GM23338 (cell line): ENCODE measurements around the gene SMIM44. TPM values are rescaled to one million over a fixed set of nuclear protein-coding genes. Genes with fewer than 3 reads are reported as not detected.

Source experiments
- ATAC-seq: fragments of 200-7000 bp; cut with Tn5 transposase; 3 replicates; pipeline ENCODE4 v1.9.1; 2020
- DNase-seq: peaks from one replicate; pipeline ENCODE4 v3.0.0-alpha.2; 2015; ENCODE audit warnings: low spot score
- H2AFZ ChIP-seq: fragments of 200-600 bp; sonication (generic); 2 replicates; pipeline ENCODE4 v1.8.0; 2016; ENCODE audit warnings: antibody characterized with exemption, mild to moderate bottlenecking, moderate library complexity
- H3F3A ChIP-seq: fragments of 200-600 bp; sonication (generic); replicated peaks from 2 replicates; pipeline ENCODE4 v1.8.0; 2017; ENCODE audit warnings: antibody characterized with exemption, mixed run types, low read depth
- H3K27ac ChIP-seq: fragments of 200-600 bp; sonication (generic); 2 replicates; pipeline ENCODE4 v1.6.1; 2016; ENCODE audit warnings: low read depth
- H3K27me3 ChIP-seq: fragments of 200-600 bp; sonication (generic); 2 replicates; pipeline ENCODE4 v1.8.0; 2016; ENCODE audit warnings: mild to moderate bottlenecking, mixed run types, moderate library complexity; ENCODE audit not compliant: insufficient read depth
- H3K36me3 ChIP-seq: fragments of 200-600 bp; sonication (generic); 2 replicates; pipeline ENCODE4 v1.8.0; 2016; ENCODE audit warnings: mild to moderate bottlenecking; ENCODE audit not compliant: insufficient read depth
- H3K4me1 ChIP-seq: fragments of 200-600 bp; sonication (generic); 2 replicates; pipeline ENCODE4 v1.8.0; 2016; ENCODE audit warnings: mild to moderate bottlenecking, moderate library complexity; ENCODE audit not compliant: insufficient read depth
- H3K4me2 ChIP-seq: fragments of 200-600 bp; sonication (generic); 2 replicates; pipeline ENCODE4 v1.7.1; 2017; ENCODE audit warnings: mixed run types
- H3K4me3 ChIP-seq: fragments of 200-600 bp; sonication (generic); 2 replicates; pipeline ENCODE4 v1.6.1; 2016; ENCODE audit warnings: mixed run types
- H3K79me2 ChIP-seq: fragments of 200-600 bp; sonication (generic); replicated peaks from 2 replicates; pipeline ENCODE4 v1.8.0; 2017; ENCODE audit warnings: mild to moderate bottlenecking; ENCODE audit not compliant: insufficient read depth
- H3K9me2 ChIP-seq: fragments of 200-600 bp; sonication (generic); 2 replicates; pipeline ENCODE4 v1.8.0; 2017; ENCODE audit not compliant: insufficient read depth
- H4K20me1 ChIP-seq: fragments of 200-600 bp; sonication (generic); replicated peaks from 2 replicates; pipeline ENCODE4 v1.8.0; 2017; ENCODE audit warnings: mild to moderate bottlenecking; ENCODE audit not compliant: insufficient read depth
- H3K27ac Mint-ChIP-seq: 2 replicates; pipeline ENCODE4 v1.8.0; 2020; ENCODE audit warnings: inconsistent platforms, mild to moderate bottlenecking, moderate library complexity, mixed read lengths
- H3K27me3 Mint-ChIP-seq: 3 replicates; pipeline ENCODE4 v1.8.0; 2022; ENCODE audit warnings: low read depth, mild to moderate bottlenecking, moderate library complexity, mixed read lengths, inconsistent platforms; ENCODE audit not compliant: insufficient read depth, poor library complexity
- H3K36me3 Mint-ChIP-seq: 3 replicates; pipeline ENCODE4 v1.8.0; 2021; ENCODE audit warnings: low read depth, mild to moderate bottlenecking, inconsistent platforms, moderate library complexity, mixed read lengths
- H3K4me1 Mint-ChIP-seq: 3 replicates; pipeline ENCODE4 v1.8.0; 2020; ENCODE audit warnings: mild to moderate bottlenecking, inconsistent platforms, mixed read lengths
- H3K4me3 Mint-ChIP-seq: 3 replicates; pipeline ENCODE4 v1.8.0; 2021; ENCODE audit warnings: moderate library complexity, mild to moderate bottlenecking, inconsistent platforms, mixed read lengths
- H3K9me3 Mint-ChIP-seq: 3 replicates; pipeline ENCODE4 v1.8.0; 2020; ENCODE audit warnings: moderate library complexity, mild to moderate bottlenecking, inconsistent platforms, mixed read lengths
- CREB1 ChIP-seq: fragments of 250-450 bp; sonication (Bioruptor Pico); IDR thresholded peaks from 2 replicates; pipeline ENCODE4 v1.5.0; 2020; ENCODE audit warnings: low read depth, mild to moderate bottlenecking, moderate library complexity
- STAT1 ChIP-seq: IDR thresholded peaks from one replicate; pipeline ENCODE4 v1.6.1; 2016; ENCODE audit warnings: antibody characterized with exemption; ENCODE audit not compliant: unreplicated experiment
- polyA plus RNA-seq: library from polyadenylated mRNA; unstranded; fragments of >200 nt; fragmentation: Nextera tagmentation; extraction: Ambion mirVana; gene quantifications from 2 replicates; pipeline ENCODE4 v1.2.1, GENCODE V29; 2016
- total RNA-seq: library from RNA; depleted of rRNA; stranded (reverse); fragments of >200 nt; shearing (Covaris generic); gene quantifications from 2 replicates; pipeline ENCODE4 v1.2.3, GENCODE V29; 2014
- TF ChIP-seq, protein P1 (sequence below): IDR thresholded peaks from 2 replicates; pipeline ENCODE4 v1.6.1; 2016; ENCODE audit warnings: antibody characterized with exemption
- TF ChIP-seq, protein P2 (sequence below), 2 experiments: fragments of 200-600 bp in 1 of 2; sonication (generic) in 1 of 2; conservative IDR thresholded peaks; 2 replicates each; pipeline versions ENCODE4 v1.5.1 to v1.6.1; 2016 to 2017; ENCODE audit warnings: antibody characterized with exemption in 2 of 2, low read depth in 2 of 2, mild to moderate bottlenecking in 2 of 2, moderate library complexity in 1 of 2
- TF ChIP-seq, protein P3 (sequence below): IDR thresholded peaks from one replicate; pipeline ENCODE4 v1.6.1; 2018; ENCODE audit warnings: antibody characterized with exemption; ENCODE audit not compliant: unreplicated experiment

Gene SMIM44
- total and polyA plus RNA-seq, 2 experiments from 2014 or later: not detected

DNA sequence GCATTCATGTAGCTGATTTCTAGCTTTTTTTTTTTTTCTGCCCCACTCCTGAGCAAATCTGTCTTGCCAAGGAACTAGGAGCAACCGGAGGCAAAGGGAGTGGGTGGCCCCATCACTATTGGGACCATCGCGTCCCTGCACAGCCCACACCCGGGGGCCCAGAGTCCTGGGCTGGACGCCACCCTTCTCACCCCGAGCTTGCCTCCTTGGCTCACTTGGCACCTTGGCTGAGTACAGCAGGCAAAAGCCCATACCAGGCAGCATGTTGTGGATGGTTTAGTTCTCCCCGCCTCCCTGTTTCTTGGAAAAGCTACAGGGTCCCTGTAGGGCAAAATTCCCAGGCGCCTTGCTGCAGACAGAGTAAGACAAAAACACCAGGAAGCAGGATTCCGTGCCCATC lies 16.6 kb downstream of the SMIM44 start (continued):
- TF ChIP-seq, protein P1, sequence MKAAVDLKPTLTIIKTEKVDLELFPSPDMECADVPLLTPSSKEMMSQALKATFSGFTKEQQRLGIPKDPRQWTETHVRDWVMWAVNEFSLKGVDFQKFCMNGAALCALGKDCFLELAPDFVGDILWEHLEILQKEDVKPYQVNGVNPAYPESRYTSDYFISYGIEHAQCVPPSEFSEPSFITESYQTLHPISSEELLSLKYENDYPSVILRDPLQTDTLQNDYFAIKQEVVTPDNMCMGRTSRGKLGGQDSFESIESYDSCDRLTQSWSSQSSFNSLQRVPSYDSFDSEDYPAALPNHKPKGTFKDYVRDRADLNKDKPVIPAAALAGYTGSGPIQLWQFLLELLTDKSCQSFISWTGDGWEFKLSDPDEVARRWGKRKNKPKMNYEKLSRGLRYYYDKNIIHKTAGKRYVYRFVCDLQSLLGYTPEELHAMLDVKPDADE: no peak
- TF ChIP-seq STAT1 (no peak), CREB1 (CRISPR knock-in tag) (no peak)

DNA sequence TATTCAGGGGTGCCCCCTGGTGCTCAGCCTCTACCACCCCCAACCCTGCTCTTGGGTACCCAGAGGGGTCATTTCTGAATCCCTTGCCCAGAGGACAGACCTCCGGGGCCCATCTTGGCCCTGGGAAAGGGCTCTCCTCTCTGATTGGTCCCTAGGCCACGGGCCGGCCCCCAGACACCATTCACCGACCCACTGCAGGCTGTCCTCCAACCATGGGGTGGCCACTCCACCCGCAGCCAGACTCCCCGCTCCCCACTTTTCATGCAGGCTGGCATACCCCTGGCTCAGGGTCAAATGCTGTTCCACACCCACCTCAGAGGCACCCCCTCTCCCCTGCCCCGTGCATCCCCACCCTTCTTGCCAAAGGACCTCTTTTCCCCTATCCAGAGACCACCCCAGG lies 17.7 kb downstream of the SMIM44 start:
- Histone ChIP-seq H3K27me3 (peaks cover 71% of the 10 kb centered on the region), H3K4me1 (peaks cover 16% of the 10 kb centered on the region), H3K4me2 (peak overlapping the region; percentile 69; the same call in 1 of the 2 replicates), H3K4me3 (no peak overlapping the region), H3K9me2 (no peaks in the 10 kb centered on the region), H4K20me1 (peaks cover 5% of the 10 kb centered on the region), H3K79me2 (no peaks in the 10 kb centered on the region), H3F3A (peaks cover 6% of the 10 kb centered on the region; the same call in 1 of the 2 replicates), H3K27ac (no peak overlapping the region), H2AFZ (no peak overlapping the region), H3K36me3 (no peaks in the 10 kb centered on the region)
- Mint-ChIP-seq H3K9me3 (peaks cover 29% of the 10 kb centered on the region), H3K27me3 (peaks cover 51% of the 10 kb centered on the region), H3K36me3 (peaks cover 11% of the 10 kb centered on the region; the same call in 2 of the 3 replicates), H3K4me1 (peaks cover 7% of the 10 kb centered on the region), H3K27ac (no peak overlapping the region), H3K4me3 (peak overlapping the region; percentile 63)
- peak; percentile 52 for DNase-seq
- ATAC-seq: peak; percentile 36
- TF ChIP-seq, protein P2, sequence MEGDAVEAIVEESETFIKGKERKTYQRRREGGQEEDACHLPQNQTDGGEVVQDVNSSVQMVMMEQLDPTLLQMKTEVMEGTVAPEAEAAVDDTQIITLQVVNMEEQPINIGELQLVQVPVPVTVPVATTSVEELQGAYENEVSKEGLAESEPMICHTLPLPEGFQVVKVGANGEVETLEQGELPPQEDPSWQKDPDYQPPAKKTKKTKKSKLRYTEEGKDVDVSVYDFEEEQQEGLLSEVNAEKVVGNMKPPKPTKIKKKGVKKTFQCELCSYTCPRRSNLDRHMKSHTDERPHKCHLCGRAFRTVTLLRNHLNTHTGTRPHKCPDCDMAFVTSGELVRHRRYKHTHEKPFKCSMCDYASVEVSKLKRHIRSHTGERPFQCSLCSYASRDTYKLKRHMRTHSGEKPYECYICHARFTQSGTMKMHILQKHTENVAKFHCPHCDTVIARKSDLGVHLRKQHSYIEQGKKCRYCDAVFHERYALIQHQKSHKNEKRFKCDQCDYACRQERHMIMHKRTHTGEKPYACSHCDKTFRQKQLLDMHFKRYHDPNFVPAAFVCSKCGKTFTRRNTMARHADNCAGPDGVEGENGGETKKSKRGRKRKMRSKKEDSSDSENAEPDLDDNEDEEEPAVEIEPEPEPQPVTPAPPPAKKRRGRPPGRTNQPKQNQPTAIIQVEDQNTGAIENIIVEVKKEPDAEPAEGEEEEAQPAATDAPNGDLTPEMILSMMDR (conservative IDR thresholded peaks at IDR 0.05; ENCODE audit: low read depth in 2 of 2): 0 out of 4 replicates have a peak, but pooled peaks of 1 of the 2 experiments have one; percentile 6
- TF ChIP-seq, protein P3, sequence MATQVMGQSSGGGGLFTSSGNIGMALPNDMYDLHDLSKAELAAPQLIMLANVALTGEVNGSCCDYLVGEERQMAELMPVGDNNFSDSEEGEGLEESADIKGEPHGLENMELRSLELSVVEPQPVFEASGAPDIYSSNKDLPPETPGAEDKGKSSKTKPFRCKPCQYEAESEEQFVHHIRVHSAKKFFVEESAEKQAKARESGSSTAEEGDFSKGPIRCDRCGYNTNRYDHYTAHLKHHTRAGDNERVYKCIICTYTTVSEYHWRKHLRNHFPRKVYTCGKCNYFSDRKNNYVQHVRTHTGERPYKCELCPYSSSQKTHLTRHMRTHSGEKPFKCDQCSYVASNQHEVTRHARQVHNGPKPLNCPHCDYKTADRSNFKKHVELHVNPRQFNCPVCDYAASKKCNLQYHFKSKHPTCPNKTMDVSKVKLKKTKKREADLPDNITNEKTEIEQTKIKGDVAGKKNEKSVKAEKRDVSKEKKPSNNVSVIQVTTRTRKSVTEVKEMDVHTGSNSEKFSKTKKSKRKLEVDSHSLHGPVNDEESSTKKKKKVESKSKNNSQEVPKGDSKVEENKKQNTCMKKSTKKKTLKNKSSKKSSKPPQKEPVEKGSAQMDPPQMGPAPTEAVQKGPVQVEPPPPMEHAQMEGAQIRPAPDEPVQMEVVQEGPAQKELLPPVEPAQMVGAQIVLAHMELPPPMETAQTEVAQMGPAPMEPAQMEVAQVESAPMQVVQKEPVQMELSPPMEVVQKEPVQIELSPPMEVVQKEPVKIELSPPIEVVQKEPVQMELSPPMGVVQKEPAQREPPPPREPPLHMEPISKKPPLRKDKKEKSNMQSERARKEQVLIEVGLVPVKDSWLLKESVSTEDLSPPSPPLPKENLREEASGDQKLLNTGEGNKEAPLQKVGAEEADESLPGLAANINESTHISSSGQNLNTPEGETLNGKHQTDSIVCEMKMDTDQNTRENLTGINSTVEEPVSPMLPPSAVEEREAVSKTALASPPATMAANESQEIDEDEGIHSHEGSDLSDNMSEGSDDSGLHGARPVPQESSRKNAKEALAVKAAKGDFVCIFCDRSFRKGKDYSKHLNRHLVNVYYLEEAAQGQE: no peak
